ENCODE results near the gene ITK. TPM values are rescaled to one million over a fixed set of nuclear protein-coding genes. Genes with fewer than 3 reads are reported as not detected.

The ITK gene
- polyA plus RNA-seq, 1 donor, result 1.5 TPM

DNA sequence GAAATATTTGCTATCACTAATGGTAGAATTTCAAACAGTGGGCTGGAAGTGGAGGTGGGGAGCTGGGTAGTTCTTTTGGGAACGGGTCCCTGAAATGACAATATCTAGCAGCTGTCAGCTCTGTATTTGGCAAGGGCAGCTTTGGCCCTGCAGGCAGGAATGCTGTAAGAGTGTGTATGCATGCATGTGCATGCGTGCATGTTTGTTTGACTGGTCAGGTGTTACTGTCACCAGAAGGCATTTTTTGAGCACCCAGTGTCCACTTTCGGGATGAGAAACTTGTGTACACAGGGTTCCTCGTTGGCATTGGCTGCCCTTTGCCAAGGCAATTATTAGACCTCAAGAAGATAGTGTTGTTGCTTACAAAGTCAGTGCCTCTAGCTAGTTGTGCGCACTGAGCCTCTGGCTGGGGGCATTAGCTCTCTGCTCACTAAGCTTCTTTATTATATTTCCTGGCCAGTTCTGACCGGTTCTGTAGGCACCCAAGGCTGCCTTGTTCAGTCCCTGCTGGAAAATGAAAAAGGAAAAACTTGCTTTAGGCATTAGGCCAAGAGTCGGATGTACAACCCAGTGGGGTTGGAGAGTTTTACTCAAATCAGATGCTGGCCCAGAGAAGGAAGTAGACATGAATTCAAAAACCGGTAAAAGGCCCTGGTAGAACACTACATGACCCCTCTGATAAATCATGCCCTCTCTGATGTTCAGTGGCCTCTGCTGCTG, 87.3 kb downstream of the ITK start:
- Histone ChIP-seq H3K36me3 (ENCODE audit: control insufficient read depth, insufficient read depth, low read length) (no peaks in the 10 kb centered on the region), H3K27me3 (ENCODE audit: control insufficient read depth, insufficient read depth, low read length) (peaks cover 8% of the 10 kb centered on the region), H3K27ac (ENCODE audit: low read length) (no peak overlapping the region), H3K9me3 (ENCODE audit: control insufficient read depth, low read depth, low read length) (no peaks in the 10 kb centered on the region), H3K4me1 (ENCODE audit: control insufficient read depth, insufficient read depth, low read length) (peaks cover 9% of the 10 kb centered on the region), H3K4me3 (ENCODE audit: low read length) (no peak overlapping the region)
- WGBS (ENCODE audit: insufficient coverage, low lambda C conversion rate), result no CpG with 5 or more reads among the region's 8 CpGs
- DNase-seq, result no peak

DNA sequence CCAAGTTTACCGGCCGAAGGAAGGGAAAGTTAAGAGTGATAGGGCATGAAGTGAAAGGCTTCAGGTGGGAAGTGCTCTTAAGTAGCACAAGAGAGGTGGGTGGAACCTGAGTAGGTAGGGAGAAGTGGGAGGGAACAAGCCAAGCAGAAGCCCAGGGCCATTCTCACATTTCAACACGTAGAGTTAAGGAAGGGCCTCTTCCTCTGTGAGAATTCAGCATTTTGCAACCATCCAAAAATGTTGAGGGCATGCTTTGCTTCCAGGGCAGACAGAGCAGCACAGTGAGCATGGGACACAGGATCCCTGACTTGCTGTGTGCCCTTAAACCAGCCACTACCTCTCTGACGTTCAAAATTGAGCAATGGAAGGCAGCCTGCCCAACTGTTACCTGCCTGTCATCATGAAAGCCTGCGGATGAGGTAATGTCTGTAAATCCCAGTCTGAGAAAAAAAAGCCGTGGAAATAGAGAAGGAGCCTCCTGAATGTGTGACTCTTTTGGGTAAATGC, 88.6 kb downstream of the ITK start:
- DNase-seq, result no peak
- Histone ChIP-seq H3K4me1 (ENCODE audit: control insufficient read depth, insufficient read depth, low read length) (peaks cover 9% of the 10 kb centered on the region), H3K27me3 (ENCODE audit: control insufficient read depth, insufficient read depth, low read length) (peaks cover 4% of the 10 kb centered on the region), H3K9me3 (ENCODE audit: control insufficient read depth, low read depth, low read length) (no peaks in the 10 kb centered on the region), H3K4me3 (ENCODE audit: low read length) (no peak overlapping the region), H3K36me3 (ENCODE audit: control insufficient read depth, insufficient read depth, low read length) (no peaks in the 10 kb centered on the region), H3K27ac (ENCODE audit: low read length) (no peak overlapping the region)
- WGBS (ENCODE audit: insufficient coverage, low lambda C conversion rate), result 73% methylated on average over 3 of the region's 6 CpGs

DNA sequence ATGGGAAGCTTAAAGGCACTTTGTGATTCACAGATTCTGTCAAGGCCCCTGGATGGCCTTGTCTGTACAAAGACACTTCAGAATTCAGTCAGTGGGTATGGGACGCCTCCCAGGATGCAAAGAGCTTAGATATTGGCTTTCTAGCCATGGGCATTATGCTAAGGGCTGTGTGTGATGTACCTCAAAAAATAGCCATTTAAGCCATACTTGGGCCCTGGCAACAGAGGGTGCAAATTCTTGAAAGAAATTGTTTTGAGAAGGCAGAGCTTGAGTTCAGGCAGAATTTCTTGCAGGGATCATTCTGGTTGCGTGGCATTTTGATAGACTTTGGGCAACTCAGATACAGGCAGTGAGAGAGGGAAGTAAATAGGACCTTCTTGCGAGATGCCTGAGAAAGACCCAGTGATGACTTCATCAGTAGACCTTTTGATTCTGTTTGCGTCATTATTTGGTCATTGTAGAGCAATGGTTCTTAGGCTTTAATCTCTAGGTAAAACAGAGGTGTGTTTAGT, 89.2 kb downstream of the ITK start:
- Histone ChIP-seq H3K9me3 (ENCODE audit: control insufficient read depth, low read depth, low read length) (no peaks in the 10 kb centered on the region), H3K36me3 (ENCODE audit: control insufficient read depth, insufficient read depth, low read length) (no peaks in the 10 kb centered on the region), H3K27me3 (ENCODE audit: control insufficient read depth, insufficient read depth, low read length) (peaks cover 4% of the 10 kb centered on the region), H3K27ac (ENCODE audit: low read length) (no peak overlapping the region), H3K4me3 (ENCODE audit: low read length) (no peak overlapping the region), H3K4me1 (ENCODE audit: control insufficient read depth, insufficient read depth, low read length) (peaks cover 9% of the 10 kb centered on the region)
- DNase-seq, result no peak
- no CpG with 5 or more reads among the region's 4 CpGs for WGBS (ENCODE audit: insufficient coverage, low lambda C conversion rate)

DNA sequence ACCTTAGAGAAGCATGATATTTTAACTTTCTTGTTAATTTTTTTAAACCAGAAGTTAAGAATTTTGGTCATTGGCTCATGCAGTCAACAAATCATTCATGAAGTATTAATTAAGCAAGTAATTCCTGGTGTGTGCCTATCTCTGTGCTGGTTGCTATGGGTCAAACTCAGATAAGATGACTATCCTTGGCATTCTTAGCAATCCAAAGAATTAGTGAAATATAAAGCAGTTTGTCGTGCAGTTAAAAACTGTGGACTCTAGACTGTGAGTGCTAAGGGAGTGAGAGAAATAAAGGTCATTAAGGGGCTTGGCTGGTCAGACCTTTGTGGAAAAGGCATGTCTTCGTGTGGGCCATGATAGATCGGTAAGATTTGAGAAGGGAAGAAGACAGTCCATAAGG, 90.1 kb downstream of the ITK start:
- H3K9me3 ChIP-seq (ENCODE audit: control insufficient read depth, low read depth, low read length), result no peaks in the 10 kb centered on the region
- no peaks in the 10 kb centered on the region for H3K36me3 ChIP-seq (ENCODE audit: control insufficient read depth, insufficient read depth, low read length)
- H3K27ac ChIP-seq (ENCODE audit: low read length), result no peak overlapping the region
- WGBS (ENCODE audit: insufficient coverage, low lambda C conversion rate), result no CpG with 5 or more reads among the region's 3 CpGs
- H3K4me1 ChIP-seq (ENCODE audit: control insufficient read depth, insufficient read depth, low read length), result peaks cover 9% of the 10 kb centered on the region
- peaks cover 4% of the 10 kb centered on the region for H3K27me3 ChIP-seq (ENCODE audit: control insufficient read depth, insufficient read depth, low read length)
- no peak for DNase-seq
- H3K4me3 ChIP-seq (ENCODE audit: low read length), result no peak overlapping the region

DNA sequence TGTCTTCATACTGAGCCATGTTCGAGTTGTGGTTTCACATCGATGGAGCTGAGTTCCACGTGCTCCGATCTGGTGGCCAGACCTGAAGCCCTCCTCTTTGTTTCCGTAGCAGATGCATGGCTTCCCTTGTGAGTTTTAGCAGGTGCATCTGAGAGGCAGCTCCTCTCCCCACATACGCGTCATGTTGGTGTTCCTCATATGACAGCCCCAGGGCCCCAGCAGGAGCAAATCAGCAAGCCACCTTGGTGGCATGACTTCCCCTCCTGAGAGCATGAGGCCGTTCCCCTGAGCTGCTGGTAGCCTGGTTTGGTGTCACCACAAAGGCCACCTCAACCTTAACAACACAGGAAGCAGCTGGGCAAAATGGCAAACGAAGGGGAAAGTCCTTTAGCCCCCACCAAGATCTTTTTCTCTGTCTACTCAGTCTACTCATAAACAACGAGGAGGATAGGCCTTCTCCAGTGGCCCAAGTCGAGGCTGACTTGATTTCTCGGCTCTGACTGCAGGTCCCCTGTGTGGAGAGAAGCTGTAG, 91.2 kb downstream of the ITK start:
- DNase-seq, result peak; percentile 23 to 28

DNA sequence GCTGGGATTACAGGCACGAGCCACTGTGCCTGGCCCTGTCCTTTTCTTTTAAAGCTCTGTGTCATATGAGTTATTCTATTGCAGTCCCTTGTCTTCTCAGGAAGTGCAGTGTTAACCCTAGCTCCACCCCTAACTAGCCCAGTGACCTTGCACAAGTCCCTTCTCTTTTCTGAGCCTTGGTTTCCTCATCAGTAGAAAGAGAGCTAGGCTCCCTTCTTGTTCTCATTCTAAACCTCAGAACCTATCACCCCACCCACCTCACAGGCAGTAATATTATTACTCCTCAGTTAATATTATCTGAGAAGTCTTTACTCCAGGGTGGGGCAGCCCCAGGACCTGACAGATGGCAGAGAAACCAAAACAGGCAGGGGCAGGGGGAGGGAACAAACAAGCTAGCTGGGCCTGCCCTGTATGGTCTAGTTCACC, 92.5 kb downstream of the ITK start:
- no CpG with 5 or more reads among the region's 1 CpG for WGBS (ENCODE audit: insufficient coverage, low lambda C conversion rate)

More for the DNA sequence above, 91.2 kb downstream of the ITK start:
- Histone ChIP-seq H3K27me3 (ENCODE audit: control insufficient read depth, insufficient read depth, low read length) (peaks cover under 1% of the 10 kb centered on the region), H3K9me3 (ENCODE audit: control insufficient read depth, low read depth, low read length) (no peaks in the 10 kb centered on the region), H3K36me3 (ENCODE audit: control insufficient read depth, insufficient read depth, low read length) (no peaks in the 10 kb centered on the region), H3K27ac (ENCODE audit: low read length) (no peak overlapping the region), H3K4me1 (ENCODE audit: control insufficient read depth, insufficient read depth, low read length) (peaks cover 9% of the 10 kb centered on the region), H3K4me3 (ENCODE audit: low read length) (no peak overlapping the region)
- no CpG with 5 or more reads among the region's 12 CpGs for WGBS (ENCODE audit: insufficient coverage, low lambda C conversion rate)

DNA sequence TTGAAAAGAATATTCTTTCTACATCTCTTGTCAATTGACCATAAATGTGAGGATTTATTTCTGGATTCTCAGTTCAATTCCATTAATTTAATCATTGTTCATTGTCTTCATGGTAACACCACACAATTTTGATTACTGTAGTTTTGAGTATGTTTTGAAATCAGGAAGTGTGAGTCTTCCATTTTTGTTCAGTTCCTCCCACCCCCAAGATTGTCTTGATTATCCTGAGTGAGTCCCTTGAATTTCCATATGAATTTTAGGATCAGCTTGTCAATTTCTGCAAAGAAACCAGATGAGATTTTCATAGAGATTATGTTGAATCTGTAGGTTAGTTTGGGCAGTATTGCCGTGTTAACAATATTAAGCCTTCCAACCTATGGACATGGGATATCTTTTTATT, 94.8 kb downstream of the ITK start:
- Histone ChIP-seq H3K27ac (ENCODE audit: low read length) (no peak overlapping the region), H3K9me3 (ENCODE audit: control insufficient read depth, low read depth, low read length) (no peaks in the 10 kb centered on the region), H3K4me1 (ENCODE audit: control insufficient read depth, insufficient read depth, low read length) (peaks cover 5% of the 10 kb centered on the region), H3K36me3 (ENCODE audit: control insufficient read depth, insufficient read depth, low read length) (no peaks in the 10 kb centered on the region), H3K4me3 (ENCODE audit: low read length) (no peak overlapping the region), H3K27me3 (ENCODE audit: control insufficient read depth, insufficient read depth, low read length) (no peaks in the 10 kb centered on the region)
- WGBS (ENCODE audit: insufficient coverage, low lambda C conversion rate), result 100% methylated on average over 1 of the region's 1 CpG
- no peak for DNase-seq

More for the DNA sequence above, 92.5 kb downstream of the ITK start:
- Histone ChIP-seq H3K27me3 (ENCODE audit: control insufficient read depth, insufficient read depth, low read length) (no peaks in the 10 kb centered on the region), H3K27ac (ENCODE audit: low read length) (no peak overlapping the region), H3K4me3 (ENCODE audit: low read length) (no peak overlapping the region), H3K36me3 (ENCODE audit: control insufficient read depth, insufficient read depth, low read length) (no peaks in the 10 kb centered on the region), H3K4me1 (ENCODE audit: control insufficient read depth, insufficient read depth, low read length) (peaks cover 5% of the 10 kb centered on the region), H3K9me3 (ENCODE audit: control insufficient read depth, low read depth, low read length) (no peaks in the 10 kb centered on the region)
- DNase-seq, result no peak

DNA sequence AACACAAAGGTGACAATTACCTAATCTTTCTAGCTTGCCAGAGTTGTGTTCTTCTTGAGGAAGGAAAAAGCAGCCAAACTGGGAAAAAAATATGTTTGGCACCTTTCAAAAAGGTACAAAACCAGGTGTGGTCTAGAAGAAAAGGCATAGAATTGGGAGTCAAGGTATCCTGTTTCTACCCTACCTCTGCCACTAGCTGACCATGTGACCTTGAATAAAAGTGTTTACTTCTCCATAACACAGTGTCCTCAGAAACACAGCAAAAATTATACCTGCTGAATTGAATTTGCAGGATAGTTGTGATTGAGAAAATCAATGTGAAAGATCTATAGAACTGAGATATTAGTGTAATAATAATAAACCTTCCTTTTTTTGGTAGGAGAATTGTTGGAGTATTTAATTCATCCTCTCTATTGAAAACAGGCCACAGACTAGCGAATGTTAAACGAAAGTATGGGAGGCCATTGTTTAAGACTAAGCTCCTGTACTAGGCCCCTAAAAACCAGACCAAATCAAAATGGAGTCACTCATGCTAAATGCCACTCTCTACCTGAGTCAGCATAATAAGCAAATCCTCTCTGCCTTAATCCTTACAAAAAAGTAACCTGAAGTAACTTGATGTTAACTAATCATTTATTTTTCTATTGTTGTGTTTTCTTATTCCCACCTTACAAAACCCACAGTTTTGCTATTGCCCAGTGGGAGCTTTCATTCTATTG, 97.8 kb downstream of the ITK start:
- H3K9me3 ChIP-seq (ENCODE audit: control insufficient read depth, low read depth, low read length), result no peaks in the 10 kb centered on the region
- H3K4me3 ChIP-seq (ENCODE audit: low read length), result no peak overlapping the region
- H3K36me3 ChIP-seq (ENCODE audit: control insufficient read depth, insufficient read depth, low read length), result no peaks in the 10 kb centered on the region
- no peaks in the 10 kb centered on the region for H3K4me1 ChIP-seq (ENCODE audit: control insufficient read depth, insufficient read depth, low read length)
- DNase-seq, result no peak
- H3K27me3 ChIP-seq (ENCODE audit: control insufficient read depth, insufficient read depth, low read length), result no peaks in the 10 kb centered on the region
- no CpG with 5 or more reads among the region's 2 CpGs for WGBS (ENCODE audit: insufficient coverage, low lambda C conversion rate)
- H3K27ac ChIP-seq (ENCODE audit: low read length), result no peak overlapping the region

DNA sequence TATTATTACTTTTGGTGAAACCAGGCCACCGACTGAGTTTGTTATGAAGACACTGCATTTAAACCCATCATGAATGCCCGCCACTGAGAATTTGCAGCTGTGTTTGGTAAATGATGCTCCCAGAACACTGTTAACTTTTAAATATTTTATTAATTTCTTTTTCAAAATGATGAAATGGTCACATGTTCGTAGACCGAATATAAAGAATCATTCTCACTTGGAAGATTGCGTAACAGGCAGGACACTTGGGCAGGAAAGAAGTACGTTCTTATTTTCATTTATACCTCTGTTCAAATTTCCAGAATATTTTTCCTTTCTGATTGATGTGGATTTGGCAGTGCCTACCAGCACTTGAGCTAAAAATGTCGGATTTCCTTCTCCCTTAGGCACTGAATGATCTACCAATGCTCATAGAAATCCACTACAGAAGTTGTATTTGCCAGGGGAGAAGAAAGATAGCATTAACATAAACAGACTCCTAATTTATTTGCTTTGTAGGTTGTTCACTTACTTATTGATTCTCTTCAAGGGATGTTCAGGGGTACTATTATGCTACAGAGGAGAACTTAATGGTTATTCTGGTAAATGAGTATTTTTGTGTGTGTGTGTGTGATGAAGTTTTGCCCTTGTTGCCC, 99.1 kb downstream of the ITK start:
- Histone ChIP-seq H3K4me3 (ENCODE audit: low read length) (no peak overlapping the region), H3K36me3 (ENCODE audit: control insufficient read depth, insufficient read depth, low read length) (no peaks in the 10 kb centered on the region), H3K27ac (ENCODE audit: low read length) (no peak overlapping the region), H3K9me3 (ENCODE audit: control insufficient read depth, low read depth, low read length) (no peaks in the 10 kb centered on the region), H3K4me1 (ENCODE audit: control insufficient read depth, insufficient read depth, low read length) (no peaks in the 10 kb centered on the region), H3K27me3 (ENCODE audit: control insufficient read depth, insufficient read depth, low read length) (no peaks in the 10 kb centered on the region)
- no peak for DNase-seq
- WGBS (ENCODE audit: insufficient coverage, low lambda C conversion rate), result 87% methylated on average over 3 of the region's 7 CpGs

DNA sequence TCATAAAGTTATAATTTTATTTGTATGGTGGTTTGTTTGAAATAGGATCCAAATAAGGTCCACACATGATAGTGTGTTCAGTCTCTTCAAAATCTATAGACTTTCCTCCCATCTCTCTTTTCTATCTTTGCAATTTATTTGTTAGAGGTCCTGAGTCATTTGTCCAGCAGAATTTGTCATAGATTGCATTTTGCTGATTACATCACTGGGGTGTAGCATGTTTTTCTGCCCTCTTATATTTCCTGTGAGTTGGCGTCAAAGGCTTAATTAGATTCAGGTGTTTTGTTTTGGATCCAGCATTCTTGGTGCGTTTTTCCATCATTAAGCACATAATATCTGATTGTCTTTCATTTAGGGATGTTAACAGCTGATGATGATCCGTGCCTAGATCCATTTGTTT, 100.3 kb downstream of the ITK start:
- Histone ChIP-seq H3K27me3 (ENCODE audit: control insufficient read depth, insufficient read depth, low read length) (no peaks in the 10 kb centered on the region), H3K36me3 (ENCODE audit: control insufficient read depth, insufficient read depth, low read length) (peaks cover 4% of the 10 kb centered on the region), H3K4me1 (ENCODE audit: control insufficient read depth, insufficient read depth, low read length) (no peaks in the 10 kb centered on the region), H3K27ac (ENCODE audit: low read length) (no peak overlapping the region), H3K4me3 (ENCODE audit: low read length) (no peak overlapping the region), H3K9me3 (ENCODE audit: control insufficient read depth, low read depth, low read length) (no peaks in the 10 kb centered on the region)
- no peak for DNase-seq
- WGBS (ENCODE audit: insufficient coverage, low lambda C conversion rate), result 80% methylated on average over 1 of the region's 3 CpGs
